Stomach (tissue), 9 donors: Measurements from ENCODE around the gene FTO. TPM values are rescaled to one million over a fixed set of nuclear protein-coding genes. Genes with fewer than 3 reads are reported as not detected.

Experiments
- DNase-seq, 2 donors: peaks; one replicate each; pipeline versions ENCODE4 v3.0.0 to v3.0.0-alpha.2; 2013 to 2019
- H3K27ac ChIP-seq, 5 donors: fragments of 200-600 bp in 4 of 5; sonication (generic) in 4 of 5; one replicate each; pipeline ENCODE4 v1.5.1; 2013 to 2019; ENCODE audit warnings: mild to moderate bottlenecking in 1 of 5, moderate library complexity in 1 of 5
- H3K27me3 ChIP-seq, 3 donors: fragments of 200-600 bp; sonication (generic); one replicate each; pipeline ENCODE4 v1.5.1; 2017 to 2019; ENCODE audit warnings: mixed run types in 1 of 3
- H3K36me3 ChIP-seq, 4 donors: fragments of 200-600 bp; sonication (generic); 1 replicate in 3 of 4; 2 replicates in 1 of 4; pipeline ENCODE4 v1.5.1; 2016 to 2019
- H3K4me1 ChIP-seq, 4 donors: fragments of 200-600 bp; sonication (generic); one replicate each; pipeline ENCODE4 v1.5.1; 2016 to 2019
- H3K4me3 ChIP-seq, 4 donors: fragments of 200-600 bp; sonication (generic) in 3 of 4; one replicate each; pipeline ENCODE4 v1.5.1; 2016 to 2019; ENCODE audit warnings: mild to moderate bottlenecking in 1 of 4
- H3K9me3 ChIP-seq, 4 donors: fragments of 200-600 bp; sonication (generic); one replicate each; pipeline ENCODE4 v1.5.1; 2016 to 2019
- CTCF ChIP-seq, 7 experiments: fragments of 450-650 bp in 4 of 7; fragments of 200-600 bp in 3 of 7; sonication (generic) in 3 of 7; IDR thresholded peaks; one replicate each; pipeline ENCODE4 v1.5.1; 2016 to 2019; ENCODE audit warnings: antibody characterized with exemption in 7 of 7, control low read depth in 2 of 7, mild to moderate bottlenecking in 1 of 7
- EP300 ChIP-seq: sonication (generic); formaldehyde crosslinking; IDR thresholded peaks from one replicate; pipeline ENCODE4 v1.6.1; 2017; ENCODE audit warnings: antibody characterized with exemption
- POLR2A ChIP-seq, 4 donors: fragments of 450-650 bp; IDR thresholded peaks; one replicate each; pipeline ENCODE4 v1.6.1; 2016; ENCODE audit warnings: antibody characterized with exemption in 4 of 4, control low read depth in 2 of 4, mild to moderate bottlenecking in 1 of 4, moderate library complexity in 1 of 4
- POLR2AphosphoS5 ChIP-seq, 3 donors: sonication (generic); formaldehyde crosslinking; IDR thresholded peaks; one replicate each; pipeline ENCODE4 v1.6.1; 2016; ENCODE audit warnings: antibody characterized with exemption in 3 of 3
- WGBS, 5 donors: extraction: QIAGEN DNeasy Blood & Tissue Kit in 3 of 5; methylation state at CpG; one replicate each; pipeline versions ENCODE4 v1.1.5 to v1.1.7; 2013 to 2018; 5-methylcytosine and 5-hydroxymethylcytosine counted together
- intact Hi-C: fragments of 100-400 bp; cut with DNase I; formaldehyde crosslinking; loops from one replicate; pipeline ENCODE4 v1.15.1; 2023; ENCODE audit warnings: low total_unique reads
- polyA plus RNA-seq, 3 donors: library from polyadenylated mRNA; stranded (reverse); fragments of 200-250 nt; gene quantifications; one replicate each; pipeline ENCODE4 v1.2.3, GENCODE V29; 2013
- total RNA-seq, 5 donors: library from RNA; depleted of rRNA; stranded (reverse); fragments of >200 nt; gene quantifications; one replicate each; pipeline versions ENCODE4 v1.1.0 to v1.2.3, GENCODE V29; 2014 to 2016
- donor health status: healthy with polysubstance abuse.
- donor health status: Bipolar disorder and iron deficiency.
- donor health status: healthy.

FTO gene
- total and polyA plus RNA-seq, 8 donors, result 9.3 to 88.7 (median 24.6) TPM

GRCh38 chr16:53779186-53779585, 75.2 kb downstream of the FTO start:
- peaks cover 20 to 78% (median 67%) of the 10 kb centered on the region in 4 donors for H3K4me1 ChIP-seq
- no peak overlapping the region for H3K4me3 ChIP-seq
- no peak overlapping the region for H3K27ac ChIP-seq
- H3K27me3 ChIP-seq, result no peaks in the 10 kb centered on the region
- H3K36me3 ChIP-seq, result no peaks in the 10 kb centered on the region
- DNase-seq, result no peak
- no peaks in the 10 kb centered on the region for H3K9me3 ChIP-seq
- intact Hi-C loops, result no loop called here
- 68 to 83% (median 80%) methylated on average over 3 of the region's 3 CpGs for WGBS, 5 donors
- TF ChIP-seq POLR2AphosphoS5 (IDR thresholded peaks at IDR 0.05) (no peak), CTCF (IDR thresholded peaks at IDR 0.05) (no peak), EP300 (no peak), POLR2A (IDR thresholded peaks at IDR 0.05) (no peak)

DNA sequence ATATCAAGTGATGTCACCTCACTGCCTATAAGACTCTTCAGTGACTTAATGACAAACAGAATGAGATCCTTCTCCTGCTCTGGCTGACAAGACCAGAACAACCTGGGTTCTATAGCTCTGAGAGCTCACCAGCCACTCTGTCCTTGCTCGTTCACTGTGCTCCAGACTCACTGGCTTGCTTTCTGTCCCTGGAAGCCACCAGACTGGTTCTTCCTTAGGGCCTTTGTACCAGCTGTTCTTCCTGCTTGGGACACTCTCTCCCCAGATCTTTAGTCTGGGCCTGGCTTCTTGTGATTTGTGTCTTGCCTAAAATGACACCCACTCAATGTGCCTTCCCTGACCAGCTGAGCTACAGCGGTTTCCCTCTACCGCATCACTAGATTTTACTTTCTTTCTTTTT, 76.1 kb downstream of the FTO start:
- Histone ChIP-seq H3K4me1 (peaks cover 12 to 79% (median 59%) of the 10 kb centered on the region in 4 donors), H3K27me3 (no peaks in the 10 kb centered on the region), H3K36me3 (no peaks in the 10 kb centered on the region), H3K4me3 (no peak overlapping the region), H3K27ac (peak overlapping the region; percentile 27 to 64 (median 52)), H3K9me3 (no peaks in the 10 kb centered on the region)
- intact Hi-C loops, result no loop called here
- peak; percentile 50 to 54 for DNase-seq
- TF ChIP-seq CTCF (IDR thresholded peaks at IDR 0.05), result no peak
- no peak for TF ChIP-seq POLR2A (IDR thresholded peaks at IDR 0.05)
- no peak for TF ChIP-seq POLR2AphosphoS5 (IDR thresholded peaks at IDR 0.05)
- TF ChIP-seq EP300, result no peak
- 62 to 81% (median 78%) methylated on average over 3 of the region's 3 CpGs for WGBS, 5 donors

- Histone ChIP-seq H3K9me3 (no peaks in the 10 kb centered on the region), H3K27ac (peak overlapping the region in 4 of 5 donors; percentile 11 to 73 (median 58)), H3K4me1 (peaks cover 4 to 73% (median 51%) of the 10 kb centered on the region in 4 donors), H3K36me3 (no peaks in the 10 kb centered on the region), H3K4me3 (no peak overlapping the region), H3K27me3 (no peaks in the 10 kb centered on the region)
- intact Hi-C loops, result no loop called here
- 44 to 64% (median 53%) methylated on average over 1 of the region's 1 CpG for WGBS, 5 donors
- peak in 1 of 2 donors; percentile 68 for DNase-seq
- no peak for TF ChIP-seq EP300
- TF ChIP-seq POLR2AphosphoS5 (IDR thresholded peaks at IDR 0.05), result peak in 2 of 3 donors; percentile 55 to 79
Measured at GRCh38 chr16:53781023-53781605, 77.2 kb downstream of the FTO start.

DNA sequence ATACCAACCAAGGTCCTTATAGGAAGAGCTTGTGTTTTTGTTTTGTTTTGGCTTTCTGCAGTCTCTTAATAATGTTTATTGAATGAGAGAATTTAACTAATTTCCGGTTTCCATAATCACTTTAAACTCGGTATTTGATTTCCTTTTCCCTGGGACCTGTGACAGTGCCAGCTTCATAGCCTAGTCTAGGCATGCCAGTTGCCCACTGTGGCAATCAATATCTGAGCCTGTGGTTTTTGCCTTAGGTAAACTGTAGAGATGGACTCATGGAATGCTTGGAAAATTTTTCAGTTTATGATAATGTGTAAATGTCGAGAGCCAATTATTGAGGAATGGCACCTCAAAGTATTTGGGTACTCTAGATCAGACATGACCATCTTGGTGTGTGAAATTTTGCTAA, 78.2 kb downstream of the FTO start:
- intact Hi-C loops, result no loop called here
- TF ChIP-seq CTCF (IDR thresholded peaks at IDR 0.05), result no peak
- no peak for TF ChIP-seq EP300
- TF ChIP-seq POLR2A (IDR thresholded peaks at IDR 0.05), result no peak
- no peak for TF ChIP-seq POLR2AphosphoS5 (IDR thresholded peaks at IDR 0.05)
- 57 to 79% (median 69%) methylated on average over 3 of the region's 3 CpGs for WGBS, 5 donors
- Histone ChIP-seq H3K27me3 (no peaks in the 10 kb centered on the region), H3K27ac (no peak overlapping the region), H3K4me1 (peaks cover 4 to 64% (median 41%) of the 10 kb centered on the region in 4 donors), H3K4me3 (no peak overlapping the region), H3K36me3 (no peaks in the 10 kb centered on the region), H3K9me3 (no peaks in the 10 kb centered on the region)
- DNase-seq, result no peak

GRCh38 chr16:53784291-53784690, 80.3 kb downstream of the FTO start:
- WGBS, 5 donors, result 70 to 92% (median 86%) methylated on average over 1 of the region's 1 CpG
- intact Hi-C loops, result no loop called here
- TF ChIP-seq POLR2A (IDR thresholded peaks at IDR 0.05) (no peak), CTCF (IDR thresholded peaks at IDR 0.05) (no peak), POLR2AphosphoS5 (IDR thresholded peaks at IDR 0.05) (no peak), EP300 (no peak)
- Histone ChIP-seq H3K27ac (no peak overlapping the region), H3K4me3 (no peak overlapping the region), H3K36me3 (no peaks in the 10 kb centered on the region), H3K9me3 (no peaks in the 10 kb centered on the region), H3K27me3 (no peaks in the 10 kb centered on the region), H3K4me1 (peaks cover 4 to 47% (median 28%) of the 10 kb centered on the region in 4 donors)
- no peak for DNase-seq
